ENCODE measurements around the gene DCDC2C. TPM values are rescaled to one million over a fixed set of nuclear protein-coding genes. Genes with fewer than 3 reads are reported as not detected.

Gene DCDC2C
- total and polyA plus RNA-seq, 2 of the 4 experiments (the other 2 are of a cell fraction) = not detected

- POLR2A ChIA-PET (ENCODE audit: unreplicated experiment) = no interaction called here
Measured at GRCh38 chr2:3701071-3701470, 2.3 kb upstream of the DCDC2C start.

More at GRCh38 chr2:3701071-3701470, 2.3 kb upstream of the DCDC2C start:
- Histone ChIP-seq H3K18ac (ENCODE audit: low read depth, low read length) (no peak overlapping the region), H2AFZ (replicated peaks; ENCODE audit: low read length, poor library complexity) (no peak overlapping the region), H4K8ac (ENCODE audit: low read depth in 2 of 2, low read length in 2 of 2) (no peak overlapping the region), H2BK120ac (ENCODE audit: low read depth, low read length) (no peak overlapping the region), H3K4me1 (ENCODE audit: control insufficient read depth, insufficient read depth, low read length) (peaks cover 1% of the 10 kb centered on the region; the same call in 1 of the 2 replicates), H2AK9ac (replicated peaks; ENCODE audit: low read depth, low read length, poor library complexity) (no peak overlapping the region), H2AK5ac (ENCODE audit: low read depth, low read length) (no peak overlapping the region), H3K79me1 (ENCODE audit: low read depth in 1 of 2, low read length in 2 of 2) (no peaks in the 10 kb centered on the region), H3K36me3 (ENCODE audit: control insufficient read depth, insufficient read depth, low read length) (no peaks in the 10 kb centered on the region), H2BK20ac (ENCODE audit: low read depth, low read length) (no peak overlapping the region), H3K23ac (ENCODE audit: low read depth, low read length) (no peak overlapping the region), H3K9me3 (ENCODE audit: control insufficient read depth, insufficient read depth, low read length) (no peaks in the 10 kb centered on the region; the same call in 1 of the 2 replicates), H3K4me2 (ENCODE audit: low read depth, low read length) (no peak overlapping the region), H3K4me3 (ENCODE audit: insufficient read depth, low read depth, low read length) (no peak overlapping the region), H4K91ac (ENCODE audit: insufficient read depth, low read depth, low read length) (no peak overlapping the region), H3K9ac (ENCODE audit: low read depth, low read length) (no peak overlapping the region), H2BK5ac (ENCODE audit: low read depth, low read length, poor library complexity, severe bottlenecking) (no peak overlapping the region), H4K20me1 (ENCODE audit: insufficient read depth, low read length) (no peaks in the 10 kb centered on the region), H3K4ac (ENCODE audit: low read depth, low read length) (no peak overlapping the region), H3K27me3 (ENCODE audit: control insufficient read depth, insufficient read depth, low read length) (peaks cover 14% of the 10 kb centered on the region), H3K9me1 (ENCODE audit: insufficient read depth, low read length) (no peaks in the 10 kb centered on the region), H3K27ac (ENCODE audit: insufficient read depth, low read length) (no peak overlapping the region), H4K5ac (ENCODE audit: low read depth, low read length) (no peak overlapping the region), H2BK15ac (ENCODE audit: low read depth, low read length) (no peak overlapping the region), H3K56ac (ENCODE audit: extremely low read depth, insufficient read depth, low read length) (no peak overlapping the region), H3K14ac (replicated peaks; ENCODE audit: low read depth, low read length) (no peak overlapping the region)
- 100% methylated on average over 1 of the region's 5 CpGs; no CpG with 5 or more reads in 1 of the 2 experiments for WGBS, 2 experiments (ENCODE audit: extremely low coverage in 2 of 2, insufficient read length in 1 of 2)
- TF ChIP-seq MXI1 (IDR thresholded peaks at IDR 0.05; ENCODE audit: borderline replicate concordance, low read depth, low read length) (no peak), CHD1 (IDR thresholded peaks at IDR 0.05; ENCODE audit: low read depth, low read length) (no peak), FOS (IDR thresholded peaks at IDR 0.05; ENCODE audit: low read depth, low read length) (no peak), ELK1 (IDR thresholded peaks at IDR 0.05; ENCODE audit: borderline replicate concordance, low read depth, low read length) (no peak), USF2 (IDR thresholded peaks at IDR 0.05; ENCODE audit: low read depth, low read length) (no peak), BHLHE40 (IDR thresholded peaks at IDR 0.05; ENCODE audit: low read depth, low read length) (no peak), MAFK (IDR thresholded peaks at IDR 0.05; ENCODE audit: low read depth, low read length) (no peak), RFX5 (IDR thresholded peaks at IDR 0.05; ENCODE audit: low read depth, low read length) (no peak), NFE2L2 (IDR thresholded peaks at IDR 0.05; ENCODE audit: low read depth, low read length) (no peak), CEBPB (IDR thresholded peaks at IDR 0.05; ENCODE audit: low read depth, low read length) (no peak), MAZ (IDR thresholded peaks at IDR 0.05; ENCODE audit: borderline replicate concordance, low read depth, low read length) (no peak), SMC3 (IDR thresholded peaks at IDR 0.05; ENCODE audit: low read depth, low read length) (no peak), RAD21 (IDR thresholded peaks at IDR 0.05; ENCODE audit: low read length) (no peak), RCOR1 (IDR thresholded peaks at IDR 0.05; ENCODE audit: insufficient replicate concordance, low read length) (no peak)
- no TSS peak for BruUV-seq (replicated peaks)
- CTCF ChIA-PET = no interaction called here
- in situ Hi-C loops (cut with MboI; ENCODE audit: low sequenced_read_pairs) (no loop called here), dilution Hi-C loops (cut with HindIII; ENCODE audit: low sequenced_read_pairs, unreplicated experiment) (no loop called here), intact Hi-C loops (cut with micrococcal nuclease) (no loop called here)
- DNase-seq (no peak), ATAC-seq (ENCODE audit: low read depth) (no peak)
